Measurements from ENCODE around the gene ZFAND3. TPM values are rescaled to one million over a fixed set of nuclear protein-coding genes. Genes with fewer than 3 reads are reported as not detected.

Gene ZFAND3
- total and polyA plus RNA-seq, 2 donors (not counting 3 experiments of a cell fraction or from before 2014, with no cell fraction given), result 15.4 to 54.2 TPM

DNA sequence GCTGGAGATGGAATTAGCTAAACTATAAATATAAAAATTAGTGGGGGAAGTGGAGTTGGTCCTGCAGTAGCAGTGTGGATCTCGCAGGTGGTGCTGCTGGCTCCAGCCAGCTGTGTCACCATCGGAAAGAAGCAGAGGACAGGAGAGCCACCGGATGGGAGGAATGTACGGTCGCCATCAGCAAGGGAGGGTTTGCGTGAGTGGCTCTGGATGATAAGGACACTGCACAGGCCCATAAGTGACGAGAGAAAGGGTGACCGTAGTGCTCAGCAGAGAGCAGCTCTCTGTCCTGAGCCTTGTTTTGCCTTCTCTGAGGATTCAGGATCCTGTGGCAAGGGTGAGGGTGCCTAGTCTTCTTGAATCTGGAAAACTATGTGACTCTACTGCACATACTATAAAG is 378.7 kb downstream of the ZFAND3 start:
- Histone ChIP-seq H2AFZ (ENCODE audit: low read depth, low read length) (no peak overlapping the region), H3K4me1 (ENCODE audit: control insufficient read depth, extremely low read depth, insufficient read depth, low read length) (peaks cover 10% of the 10 kb centered on the region), H3K36me3 (ENCODE audit: control insufficient read depth in 2 of 2, extremely low read depth in 1 of 2, insufficient read depth in 2 of 2, low read length in 2 of 2) (no peaks in the 10 kb centered on the region), H3K4me3 (replicated peaks in 1 of 3; ENCODE audit: insufficient read depth in 1 of 3, low read depth in 1 of 3, low read length in 3 of 3) (no peak overlapping the region), H4K20me1 (replicated peaks; ENCODE audit: control insufficient read depth, extremely low read depth, insufficient read depth, low read length) (no peaks in the 10 kb centered on the region), H3K9ac (replicated peaks; ENCODE audit: extremely low read depth, insufficient read depth, low read length) (no peak overlapping the region), H3K27ac (ENCODE audit: insufficient read depth, low read depth, low read length) (no peak overlapping the region), H3K9me1 (replicated peaks; ENCODE audit: control insufficient read depth, extremely low read depth, insufficient read depth, low read length) (no peaks in the 10 kb centered on the region), H3K4me2 (ENCODE audit: insufficient read depth, low read length) (no peak overlapping the region), H3K79me2 (ENCODE audit: control insufficient read depth, insufficient read depth, low read length) (no peaks in the 10 kb centered on the region), H3K27me3 (ENCODE audit: control insufficient read depth in 2 of 2, insufficient read depth in 2 of 2, low read length in 2 of 2) (no peaks in the 10 kb centered on the region), H3K9me3 (replicated peaks; ENCODE audit: control insufficient read depth, insufficient read depth, low read length) (no peaks in the 10 kb centered on the region)
- dilution Hi-C loops (cut with MboI; ENCODE audit: extremely low pct_ligation_motif_present, low sequenced_read_pairs) (no loop called here), intact Hi-C loops (cut with micrococcal nuclease) (loop anchor here (10.0 kb wide), 1 partner anchor 477 kb away; no protein-coding TSS in a partner anchor)
- POLR2A ChIA-PET, result no interaction called here
- no TSS peak for BruUV-seq (replicated peaks)
- CTCF ChIA-PET, result no interaction called here
- DNase-seq (ENCODE audit: low read depth, low spot score), result no peak
- TF ChIP-seq, protein P1, sequence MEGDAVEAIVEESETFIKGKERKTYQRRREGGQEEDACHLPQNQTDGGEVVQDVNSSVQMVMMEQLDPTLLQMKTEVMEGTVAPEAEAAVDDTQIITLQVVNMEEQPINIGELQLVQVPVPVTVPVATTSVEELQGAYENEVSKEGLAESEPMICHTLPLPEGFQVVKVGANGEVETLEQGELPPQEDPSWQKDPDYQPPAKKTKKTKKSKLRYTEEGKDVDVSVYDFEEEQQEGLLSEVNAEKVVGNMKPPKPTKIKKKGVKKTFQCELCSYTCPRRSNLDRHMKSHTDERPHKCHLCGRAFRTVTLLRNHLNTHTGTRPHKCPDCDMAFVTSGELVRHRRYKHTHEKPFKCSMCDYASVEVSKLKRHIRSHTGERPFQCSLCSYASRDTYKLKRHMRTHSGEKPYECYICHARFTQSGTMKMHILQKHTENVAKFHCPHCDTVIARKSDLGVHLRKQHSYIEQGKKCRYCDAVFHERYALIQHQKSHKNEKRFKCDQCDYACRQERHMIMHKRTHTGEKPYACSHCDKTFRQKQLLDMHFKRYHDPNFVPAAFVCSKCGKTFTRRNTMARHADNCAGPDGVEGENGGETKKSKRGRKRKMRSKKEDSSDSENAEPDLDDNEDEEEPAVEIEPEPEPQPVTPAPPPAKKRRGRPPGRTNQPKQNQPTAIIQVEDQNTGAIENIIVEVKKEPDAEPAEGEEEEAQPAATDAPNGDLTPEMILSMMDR (IDR thresholded peaks at IDR 0.05; ENCODE audit: extremely low read depth in 1 of 2, insufficient read depth in 1 of 2, low read depth in 1 of 2, low read length in 2 of 2), result no peak
- TF ChIP-seq FOS (IDR thresholded peaks at IDR 0.05; ENCODE audit: borderline replicate concordance, insufficient read depth, low read length) (no peak), POLR2A (IDR thresholded peaks at IDR 0.05; ENCODE audit: low read depth, low read length) (no peak), GATA2 (IDR thresholded peaks at IDR 0.05; ENCODE audit: insufficient read depth, insufficient read length, low read depth, low read length) (no peak), JUN (IDR thresholded peaks at IDR 0.05; ENCODE audit: borderline replicate concordance, insufficient read depth, insufficient read length, low read depth) (no peak), EZH2 (IDR thresholded peaks at IDR 0.05; ENCODE audit: borderline replicate concordance, low read depth, low read length, severe bottlenecking) (no peak), MYC (IDR thresholded peaks at IDR 0.05; ENCODE audit: low read depth, low read length) (no peak), POLR2AphosphoS5 (IDR thresholded peaks at IDR 0.05; ENCODE audit: insufficient read depth, low read depth, low read length) (no peak)
- TF ChIP-seq, protein P2, sequence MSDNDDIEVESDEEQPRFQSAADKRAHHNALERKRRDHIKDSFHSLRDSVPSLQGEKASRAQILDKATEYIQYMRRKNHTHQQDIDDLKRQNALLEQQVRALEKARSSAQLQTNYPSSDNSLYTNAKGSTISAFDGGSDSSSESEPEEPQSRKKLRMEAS (IDR thresholded peaks at IDR 0.05; ENCODE audit: insufficient read depth, insufficient read length), result no peak
- no peak for FAIRE-seq

Small RNA genes within 50 kb of the gene (small RNA-seq; reads per million reads assigned to genes)
- gene RN7SL285P (ENCODE audit: insufficient read depth, insufficient read length, low read depth, low replicate concordance), result not detected
- gene RNU1-87P (ENCODE audit: insufficient read depth, insufficient read length, low read depth, low replicate concordance), result not detected

Other genes with a start within 250 kb of the ZFAND3 start
- gene MDGA1, start 121.8 kb upstream of the ZFAND3 start, total RNA-seq, result 0.25 and 1.6 TPM in 2 replicates
- 0.28 and 0.89 TPM in 2 replicates for gene MDGA1, start 121.8 kb upstream of the ZFAND3 start, polyA plus RNA-seq